ENCODE measurements around the gene BBOX1. TPM values are rescaled to one million over a fixed set of nuclear protein-coding genes. Genes with fewer than 3 reads are reported as not detected.

BBOX1 gene
- total RNA-seq, 1 experiment from 2014 or later: not detected

DNA sequence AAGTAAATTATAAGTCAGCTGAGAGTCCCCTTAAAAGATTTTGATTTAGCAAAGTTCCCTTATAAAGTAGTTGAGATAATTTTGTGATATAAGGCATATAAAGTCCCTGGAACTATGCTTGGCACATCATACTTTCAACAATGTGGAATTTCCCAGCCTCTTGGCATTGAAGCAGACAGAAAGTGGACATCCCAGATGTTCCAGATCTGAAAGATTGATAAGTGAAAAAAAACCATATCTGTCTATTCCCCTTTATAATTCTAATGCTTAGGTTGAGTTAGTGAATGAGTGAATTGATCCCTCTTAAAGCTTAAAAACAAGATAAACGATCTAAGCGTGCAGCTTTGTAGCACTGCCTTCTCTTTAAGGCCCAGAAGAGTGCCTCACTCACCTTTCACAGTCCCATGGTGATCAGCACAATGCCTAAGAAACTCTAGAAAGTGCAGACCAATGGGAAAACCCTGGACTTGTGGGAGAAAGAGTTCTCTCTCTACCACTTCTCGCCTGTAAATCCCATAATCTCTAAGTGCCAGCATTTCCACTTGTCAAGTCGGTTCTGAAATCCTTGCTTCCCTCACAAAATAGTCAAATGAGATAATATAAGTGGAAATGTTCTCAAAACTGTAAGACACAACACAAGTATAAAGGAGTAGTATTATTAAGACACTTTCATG lies 28.9 kb upstream of the BBOX1 start:
- no peaks in the 10 kb centered on the region for H3K9me2 ChIP-seq (ENCODE audit: insufficient read depth)
- H3K36me3 ChIP-seq (ENCODE audit: control insufficient read depth in 1 of 2, insufficient read depth in 2 of 2, low read length in 2 of 2): no peaks in the 10 kb centered on the region; a peak in 1 of 4 replicates
- 0 out of 4 replicates have a peak, but pooled peaks cover 0 to 3% of the 10 kb centered on the region in 2 experiments for H3K9me3 ChIP-seq (ENCODE audit: control insufficient read depth in 1 of 2, insufficient read depth in 1 of 2, low read depth in 1 of 2, low read length in 2 of 2)
- intact Hi-C loops (cut with micrococcal nuclease): no loop called here
- POLR2A ChIA-PET: no interaction called here
- no peaks in the 10 kb centered on the region for H3K79me2 ChIP-seq (ENCODE audit: insufficient read depth, low read length)
- DNase-seq (ENCODE audit: low read depth, low spot score) (no peak), ATAC-seq (no peak)
- TF ChIP-seq FOSL1 (IDR thresholded peaks at IDR 0.05; ENCODE audit: low read depth): no peak
- TF ChIP-seq, protein P1, sequence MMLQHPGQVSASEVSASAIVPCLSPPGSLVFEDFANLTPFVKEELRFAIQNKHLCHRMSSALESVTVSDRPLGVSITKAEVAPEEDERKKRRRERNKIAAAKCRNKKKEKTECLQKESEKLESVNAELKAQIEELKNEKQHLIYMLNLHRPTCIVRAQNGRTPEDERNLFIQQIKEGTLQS (IDR thresholded peaks at IDR 0.05): no peak
- TF ChIP-seq EZH2 (IDR thresholded peaks at IDR 0.05): no peak
- no peak for TF ChIP-seq CBX3 (IDR thresholded peaks at IDR 0.05; ENCODE audit: low read depth)
- TF ChIP-seq, protein P2, sequence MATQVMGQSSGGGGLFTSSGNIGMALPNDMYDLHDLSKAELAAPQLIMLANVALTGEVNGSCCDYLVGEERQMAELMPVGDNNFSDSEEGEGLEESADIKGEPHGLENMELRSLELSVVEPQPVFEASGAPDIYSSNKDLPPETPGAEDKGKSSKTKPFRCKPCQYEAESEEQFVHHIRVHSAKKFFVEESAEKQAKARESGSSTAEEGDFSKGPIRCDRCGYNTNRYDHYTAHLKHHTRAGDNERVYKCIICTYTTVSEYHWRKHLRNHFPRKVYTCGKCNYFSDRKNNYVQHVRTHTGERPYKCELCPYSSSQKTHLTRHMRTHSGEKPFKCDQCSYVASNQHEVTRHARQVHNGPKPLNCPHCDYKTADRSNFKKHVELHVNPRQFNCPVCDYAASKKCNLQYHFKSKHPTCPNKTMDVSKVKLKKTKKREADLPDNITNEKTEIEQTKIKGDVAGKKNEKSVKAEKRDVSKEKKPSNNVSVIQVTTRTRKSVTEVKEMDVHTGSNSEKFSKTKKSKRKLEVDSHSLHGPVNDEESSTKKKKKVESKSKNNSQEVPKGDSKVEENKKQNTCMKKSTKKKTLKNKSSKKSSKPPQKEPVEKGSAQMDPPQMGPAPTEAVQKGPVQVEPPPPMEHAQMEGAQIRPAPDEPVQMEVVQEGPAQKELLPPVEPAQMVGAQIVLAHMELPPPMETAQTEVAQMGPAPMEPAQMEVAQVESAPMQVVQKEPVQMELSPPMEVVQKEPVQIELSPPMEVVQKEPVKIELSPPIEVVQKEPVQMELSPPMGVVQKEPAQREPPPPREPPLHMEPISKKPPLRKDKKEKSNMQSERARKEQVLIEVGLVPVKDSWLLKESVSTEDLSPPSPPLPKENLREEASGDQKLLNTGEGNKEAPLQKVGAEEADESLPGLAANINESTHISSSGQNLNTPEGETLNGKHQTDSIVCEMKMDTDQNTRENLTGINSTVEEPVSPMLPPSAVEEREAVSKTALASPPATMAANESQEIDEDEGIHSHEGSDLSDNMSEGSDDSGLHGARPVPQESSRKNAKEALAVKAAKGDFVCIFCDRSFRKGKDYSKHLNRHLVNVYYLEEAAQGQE (IDR thresholded peaks at IDR 0.05; ENCODE audit: low read depth): no peak
- no peak for TF ChIP-seq YY1 (IDR thresholded peaks at IDR 0.05; ENCODE audit: extremely low read depth, insufficient replicate concordance, low read depth, low read length)
- no peak for TF ChIP-seq POLR2A (IDR thresholded peaks at IDR 0.05; ENCODE audit: borderline replicate concordance, extremely low read depth, insufficient read depth, insufficient read length)
- no peak for TF ChIP-seq RAD21 (IDR thresholded peaks at IDR 0.05; ENCODE audit: low read depth)
- TF ChIP-seq SIN3A (IDR thresholded peaks at IDR 0.05; ENCODE audit: low read depth): no peak
- no peak for TF ChIP-seq ZNF274 (IDR thresholded peaks at IDR 0.05; ENCODE audit: low read depth, low read length)
- no peak for TF ChIP-seq ZFX (IDR thresholded peaks at IDR 0.05)
- no peak for TF ChIP-seq SP1 (IDR thresholded peaks at IDR 0.05; ENCODE audit: low read depth)
- TF ChIP-seq CEBPB (IDR thresholded peaks at IDR 0.05; ENCODE audit: low read depth): no peak
- TF ChIP-seq JUND (IDR thresholded peaks at IDR 0.05): no peak
- TF ChIP-seq TCF7L2 (IDR thresholded peaks at IDR 0.05; ENCODE audit: borderline replicate concordance, extremely low read depth, insufficient read depth, insufficient read length): no peak
- TF ChIP-seq POLR2AphosphoS5 (IDR thresholded peaks at IDR 0.05; ENCODE audit: low read depth, low read length): no peak
- H3K4me2 ChIP-seq (ENCODE audit: low read length): no peak overlapping the region
- H3K27ac ChIP-seq (ENCODE audit: low read depth, low read length): no peak overlapping the region
- no TSS peak for BruUV-seq (replicated peaks)
- RAD21 ChIA-PET (ENCODE audit: low non-redundant PET in 1 of 2, low total read pairs in 2 of 2, uncharacterized antibody in 2 of 2, unreplicated experiment in 2 of 2): no interaction called here
- no peaks in the 10 kb centered on the region for H3K4me1 ChIP-seq (ENCODE audit: control insufficient read depth in 1 of 2, insufficient read depth in 2 of 2, low read length in 2 of 2)
- no peaks in the 10 kb centered on the region for H4K20me1 ChIP-seq (ENCODE audit: insufficient read depth)
- no peaks in the 10 kb centered on the region for H3K27me3 ChIP-seq (ENCODE audit: insufficient read depth, low read length)
- CTCF ChIA-PET: no interaction called here
- H2AFZ ChIP-seq (ENCODE audit: low read depth, low read length, poor library complexity, severe bottlenecking): no peak overlapping the region
- H3K4me3 ChIP-seq (replicated peaks in 1 of 2; ENCODE audit: low read depth in 1 of 2, low read length in 2 of 2): no peak overlapping the region
- H3K9ac ChIP-seq (ENCODE audit: low read length): no peak overlapping the region

Data from HCT116 (cell line).